Measurements from ENCODE around the gene NLGN1.

The NLGN1 gene

GRCh38 chr3:173863551-173863950 is 466.0 kb downstream of the NLGN1 start:
- DNase-seq = no peak

- DNase-seq = no peak
These were observed 468.5 kb downstream of the NLGN1 start for GRCh38 chr3:173865900-173866498.

- no peak for DNase-seq
These were observed 472.2 kb downstream of the NLGN1 start for GRCh38 chr3:173869766-173870165.

GRCh38 chr3:173870976-173871375 is 473.4 kb downstream of the NLGN1 start:
- DNase-seq = no peak

GRCh38 chr3:173875790-173876189 is 478.2 kb downstream of the NLGN1 start:
- no peak for DNase-seq

DNA sequence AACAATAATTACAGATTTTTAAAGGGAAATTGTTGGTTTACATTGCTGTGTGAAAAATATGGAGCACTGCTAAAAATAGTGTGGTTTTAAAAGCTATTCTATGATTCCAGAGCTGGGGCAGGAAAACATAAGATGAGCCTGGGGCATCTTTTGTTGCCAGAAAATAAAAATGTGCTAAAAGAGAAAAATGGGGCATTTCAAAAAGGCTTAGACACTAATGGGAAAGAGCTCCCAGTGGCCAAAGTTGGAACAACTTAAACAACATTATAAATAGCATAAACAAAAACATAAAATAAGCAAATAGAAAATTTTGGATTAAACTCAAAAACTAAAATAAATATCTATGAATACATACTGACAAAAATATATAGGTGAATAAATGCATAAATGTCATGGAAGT is 478.9 kb downstream of the NLGN1 start:
- peak; percentile 15 for DNase-seq

DNA sequence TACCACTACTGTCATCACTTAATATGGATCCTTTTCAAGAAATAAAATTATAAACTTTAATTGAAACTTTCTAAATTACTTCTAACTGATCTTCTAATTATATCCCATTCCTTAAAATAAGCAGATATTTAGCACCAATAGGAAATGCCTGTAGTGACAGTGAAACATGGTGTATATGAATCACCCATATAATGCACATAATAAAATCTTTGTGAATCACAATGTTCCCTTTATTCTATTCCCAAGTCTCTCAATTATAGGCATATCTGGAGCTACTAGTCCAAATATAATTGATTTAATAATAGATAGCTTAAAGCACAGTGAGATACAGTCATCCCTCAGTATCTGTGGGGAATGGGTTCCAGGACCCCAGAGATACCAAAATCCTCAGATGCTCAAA is 490.3 kb downstream of the NLGN1 start:
- DNase-seq = no peak

GRCh38 chr3:173889596-173889995 is 492.1 kb downstream of the NLGN1 start:
- no peak for DNase-seq

DNA sequence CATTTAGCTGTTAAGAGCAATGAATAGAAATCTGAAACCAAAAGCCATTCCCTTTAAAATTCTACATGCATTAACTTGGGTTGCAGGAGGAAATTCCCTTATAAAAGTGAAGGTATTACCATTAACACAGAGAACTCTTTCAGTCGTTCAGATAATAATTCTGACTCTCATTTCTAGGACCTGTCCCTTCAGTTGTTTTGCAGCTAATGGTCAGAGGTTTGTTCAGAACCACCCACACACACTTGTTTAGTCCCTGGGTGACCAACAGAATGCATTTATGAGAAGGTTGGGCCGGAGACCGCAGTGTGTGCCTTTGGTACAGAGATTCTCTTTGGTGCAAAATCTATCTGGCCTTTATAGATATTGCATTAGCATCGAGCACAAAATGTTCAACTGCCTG is 492.5 kb downstream of the NLGN1 start:
- no peak for DNase-seq

GRCh38 chr3:173891272-173892100 is 493.9 kb downstream of the NLGN1 start:
- peak; percentile 79 for DNase-seq

DNA sequence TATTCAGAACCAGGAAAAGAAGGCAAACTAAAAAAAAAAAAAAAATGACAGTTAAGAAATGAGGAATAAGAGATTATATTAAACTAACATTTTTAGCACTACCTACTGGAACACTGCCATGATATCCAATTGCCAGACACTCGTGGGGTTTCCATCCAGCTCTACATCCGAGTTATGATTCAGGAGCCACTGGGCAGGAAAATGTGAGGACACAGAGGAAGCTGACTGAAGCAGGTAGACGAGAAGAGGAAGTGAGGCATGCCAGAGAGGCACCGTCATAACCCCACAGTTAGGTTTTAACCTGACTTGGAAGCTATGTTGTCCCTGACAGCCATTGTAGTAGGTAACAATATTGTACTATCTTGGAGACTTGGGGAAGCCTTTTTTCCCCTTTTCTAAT is 495.0 kb downstream of the NLGN1 start:
- no peak for DNase-seq

GRCh38 chr3:173893066-173893465 is 495.5 kb downstream of the NLGN1 start:
- no peak for DNase-seq

DNA sequence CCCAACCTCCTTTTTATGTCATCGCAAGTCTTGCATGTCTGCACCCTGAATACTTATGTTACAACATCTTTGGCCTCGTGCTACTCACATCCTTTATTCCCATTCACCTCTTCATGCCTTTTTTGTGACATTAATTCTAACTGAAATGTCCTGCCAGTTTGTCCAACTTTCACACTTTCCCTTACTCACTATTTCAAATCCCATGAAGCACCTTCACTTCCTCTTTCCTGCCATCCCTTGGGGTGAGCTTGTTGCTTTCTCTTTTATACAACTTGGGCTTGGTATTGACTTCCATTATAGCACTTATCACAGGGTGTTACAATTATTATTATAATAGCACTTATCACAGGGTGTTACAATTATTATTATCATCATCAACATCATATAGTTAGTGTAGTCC is 496.3 kb downstream of the NLGN1 start:
- no peak for DNase-seq

- DNase-seq = no peak
These were observed 500.1 kb downstream of the NLGN1 start for GRCh38 chr3:173897631-173898030.

DNA sequence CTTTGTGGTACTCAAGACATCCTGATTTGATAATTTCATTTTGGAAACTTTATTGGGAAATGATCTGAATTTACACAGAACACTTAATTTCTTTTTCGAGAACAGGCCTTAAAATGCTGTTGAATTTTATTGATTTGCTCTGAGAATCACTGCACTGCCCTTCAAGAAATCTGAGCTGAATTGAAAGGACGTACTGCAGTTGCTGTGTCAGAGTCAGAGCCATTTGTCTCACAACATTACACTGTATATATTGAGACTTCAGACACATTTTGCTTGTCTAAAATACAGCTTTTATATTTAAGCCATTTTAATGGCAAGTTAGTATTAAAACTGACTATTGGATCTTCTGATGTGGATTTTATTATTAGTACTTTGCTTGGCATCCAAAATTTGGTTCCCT is 504.1 kb downstream of the NLGN1 start:
- DNase-seq = no peak

DNA sequence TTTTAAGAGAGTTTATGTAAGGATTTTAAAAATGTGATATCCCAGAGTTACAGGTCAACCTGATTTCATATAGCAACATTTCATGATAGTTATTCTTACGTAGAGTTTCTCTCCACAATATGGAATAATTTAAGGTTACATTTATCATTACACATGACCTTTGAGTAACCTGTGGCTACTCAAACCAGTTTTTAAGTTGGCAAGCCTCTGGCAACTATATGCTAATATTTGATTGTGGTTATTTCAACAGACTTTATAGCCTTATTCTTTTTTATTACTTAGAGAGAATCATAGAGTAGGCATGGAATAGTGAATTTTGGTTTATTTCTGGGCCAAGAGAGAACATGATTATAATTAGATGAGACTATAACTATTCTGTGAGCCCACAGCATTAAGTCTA is 504.9 kb downstream of the NLGN1 start:
- no peak for DNase-seq

DNA sequence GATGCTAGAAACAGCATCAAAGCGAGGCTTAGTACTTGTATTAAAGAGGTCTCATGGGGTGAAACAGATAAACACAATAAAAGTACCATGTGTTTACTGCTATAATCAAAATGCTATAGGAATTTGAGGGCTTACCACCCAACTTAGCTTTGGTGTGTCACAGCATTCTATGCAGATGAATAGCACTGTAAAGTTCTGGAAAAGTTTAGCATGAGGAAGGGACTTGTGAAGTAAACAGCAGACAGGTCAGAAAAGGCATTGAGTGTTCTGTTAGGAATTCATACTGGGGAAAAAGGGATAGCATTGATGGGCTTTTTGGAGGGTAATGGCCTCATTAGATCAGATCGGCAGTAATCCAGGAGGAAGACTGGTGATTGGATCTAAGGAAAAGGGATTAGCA is 505.3 kb downstream of the NLGN1 start:
- DNase-seq = no peak

DNA sequence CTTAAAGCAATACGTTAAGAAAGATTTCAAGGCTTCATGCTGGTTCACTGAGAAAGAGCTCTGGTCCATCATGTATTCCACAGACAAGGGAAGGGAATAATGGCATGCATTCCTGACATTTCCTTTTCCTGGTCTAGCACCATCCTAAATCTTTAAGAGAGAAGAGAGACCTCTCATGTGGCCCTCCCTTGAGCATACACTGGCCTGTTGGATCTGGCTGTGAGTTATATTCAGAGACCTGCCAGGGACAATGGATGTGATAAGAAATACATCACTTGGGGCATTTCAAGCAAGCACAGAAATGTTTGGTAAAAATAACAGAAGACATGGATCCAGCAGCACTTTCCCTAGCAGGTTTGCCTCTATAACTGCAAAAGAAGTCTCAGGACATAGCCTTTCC is 507.8 kb downstream of the NLGN1 start:
- DNase-seq = no peak

DNA sequence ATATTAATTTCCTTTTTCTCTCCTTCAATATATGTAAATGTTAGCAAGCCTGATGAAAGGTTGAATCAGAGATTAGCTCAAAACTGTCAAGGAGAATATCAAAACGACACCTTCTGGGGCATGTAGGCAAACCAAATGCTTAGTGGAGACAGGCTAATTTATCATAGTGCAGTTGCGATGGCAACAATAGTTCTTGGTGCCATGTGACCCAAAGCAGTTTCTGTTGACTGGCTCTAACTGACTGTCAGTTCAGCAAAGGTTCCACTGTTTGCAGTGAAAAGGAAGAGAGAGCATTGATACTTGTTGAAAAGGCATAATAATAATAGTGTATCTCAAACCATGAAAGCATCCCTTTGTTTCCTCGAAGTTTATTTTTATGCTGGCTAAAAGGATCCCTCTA is 513.9 kb downstream of the NLGN1 start:
- DNase-seq = peak; percentile 37

GRCh38 chr3:173912126-173912525 is 514.6 kb downstream of the NLGN1 start:
- no peak for DNase-seq

DNA sequence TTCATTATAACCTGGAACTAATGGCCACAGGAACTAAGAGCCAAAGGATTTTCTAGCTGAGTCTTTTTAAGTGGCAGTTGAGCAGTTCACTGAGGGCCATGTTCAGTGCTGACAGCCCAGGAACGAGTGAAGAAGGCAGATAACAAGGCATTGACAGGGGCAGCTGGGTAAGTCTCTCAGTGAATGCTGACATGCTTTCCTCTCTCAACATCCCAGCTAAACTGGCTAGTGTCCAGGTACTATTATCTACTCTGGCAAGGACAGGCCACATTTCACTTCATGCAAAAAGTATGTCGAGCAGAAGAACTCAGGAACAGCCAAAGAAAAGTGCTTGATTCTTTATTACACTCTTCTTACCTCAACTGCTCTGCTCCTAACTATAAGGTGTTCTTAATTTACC is 515.9 kb downstream of the NLGN1 start:
- DNase-seq = peak; percentile 87

- peak; percentile 11 for DNase-seq
These were observed 516.5 kb downstream of the NLGN1 start for GRCh38 chr3:173913974-173914421.

DNA sequence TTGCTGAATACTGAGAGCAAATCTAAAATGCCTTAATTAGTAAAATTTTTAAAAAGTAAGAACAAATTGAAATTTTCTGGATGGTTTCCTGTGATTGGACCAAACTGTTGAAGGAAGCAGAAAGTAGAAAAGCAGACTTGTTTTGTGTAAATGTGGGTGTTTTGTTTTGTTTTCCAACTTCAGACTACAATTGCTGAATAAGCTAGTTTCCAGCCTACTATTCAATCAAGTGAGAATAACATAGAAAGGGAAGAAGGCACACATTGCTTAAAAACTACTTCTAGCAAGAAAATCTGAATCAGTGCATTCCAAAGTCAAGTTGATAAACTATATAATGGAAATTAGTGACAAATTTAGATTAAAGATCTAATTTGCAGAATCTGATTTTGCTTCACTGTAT is 519.3 kb downstream of the NLGN1 start:
- DNase-seq = no peak

- DNase-seq = no peak
These were observed 522.8 kb downstream of the NLGN1 start for GRCh38 chr3:173920386-173920785.

DNA sequence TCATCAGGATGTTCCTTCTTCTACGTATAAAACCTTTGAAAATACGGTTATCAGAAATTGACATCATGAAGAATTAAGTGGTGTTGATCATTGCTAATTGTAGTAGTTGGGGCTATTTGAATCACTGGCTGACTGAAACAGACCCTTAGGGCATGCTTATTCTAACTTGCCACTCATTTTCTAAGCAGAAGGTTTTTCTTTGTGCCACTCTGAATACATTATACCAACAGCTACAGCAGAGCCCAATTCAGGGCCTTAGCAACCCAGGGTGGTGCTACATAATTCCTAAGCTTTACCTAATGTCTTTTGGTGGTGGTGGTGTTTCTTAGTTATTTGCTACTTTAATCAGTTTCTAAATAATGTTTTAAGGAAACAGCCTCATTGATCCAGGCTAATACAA is 524.2 kb downstream of the NLGN1 start:
- DNase-seq = no peak

Data from hematopoietic multipotent progenitor cell treated with erythropoietin and hydrocortisone succinate and interleukin-3 and kit ligand, for 4 days (in vitro differentiated cells).